ENCODE results near the gene MAST3. TPM values are rescaled to one million over a fixed set of nuclear protein-coding genes. Genes with fewer than 3 reads are reported as not detected.

Gene MAST3
- total and polyA plus RNA-seq, 2 of the 13 experiments (the other 11 are each of a cell fraction or from before 2014, with no cell fraction given): 4.1 to 4.6 TPM

GRCh38 chr19:18051887-18052286 is 45.7 kb upstream of the MAST3 start:
- H3K4me3 ChIP-seq (replicated peaks in 1 of 3; ENCODE audit: insufficient read depth in 1 of 3, low read depth in 2 of 3, low read length in 3 of 3): no peak overlapping the region
- FAIRE-seq (no peak), ATAC-seq (no peak), DNase-seq (ENCODE audit: low spot score) (no peak)
- no TSS peak for BruUV-seq (replicated peaks)
- intact Hi-C loops (cut with micrococcal nuclease; ENCODE audit: unreplicated experiment): no loop called here
- no peak overlapping the region for H3K4me2 ChIP-seq (ENCODE audit: low read depth, low read length)
- no peak overlapping the region for H3K9ac ChIP-seq (ENCODE audit: insufficient read depth, low read depth, low read length)
- H2AFZ ChIP-seq (ENCODE audit: low read length): no peak overlapping the region
- no peaks in the 10 kb centered on the region for H3K36me3 ChIP-seq (replicated peaks in 1 of 2; ENCODE audit: control insufficient read depth in 1 of 2, insufficient read depth in 2 of 2, low read length in 2 of 2)
- ChIA-PET POLR2A (interaction anchor here (1.4 kb wide), 1 partner anchor 38 kb away, joined by 3 read pairs; no protein-coding TSS in a partner anchor), CTCF (ENCODE audit: low intra/inter-chr PET ratio, low total read pairs) (no interaction called here)
- WGBS (ENCODE audit: low lambda C conversion rate): 9% methylated on average over 22 of the region's 31 CpGs
- in situ Hi-C loops (cut with HindIII; ENCODE audit: extremely low pct_ligation_motif_present, low pct_unique_long_range_greater_than_20kb): loop anchor here (25.0 kb wide), 1 partner anchor 115 kb away; the partner anchor contains the start of gene CCDC124
- peaks cover 0 to 10% of the 10 kb centered on the region in 2 experiments; a peak in 3 of 5 replicates for H3K27me3 ChIP-seq (ENCODE audit: control insufficient read depth in 1 of 2, insufficient read depth in 2 of 2, low read length in 2 of 2)
- H4K20me1 ChIP-seq (ENCODE audit: insufficient read depth, low read length): no peaks in the 10 kb centered on the region
- H3K9me3 ChIP-seq (ENCODE audit: low read length): no peaks in the 10 kb centered on the region
- H3K4me1 ChIP-seq (ENCODE audit: insufficient read depth, low read length): peaks cover 7% of the 10 kb centered on the region; the same call in 1 of the 2 replicates
- H3K79me2 ChIP-seq (ENCODE audit: insufficient read depth, low read length): no peaks in the 10 kb centered on the region
- H3K27ac ChIP-seq (ENCODE audit: extremely low read length, insufficient read depth, low read length): no peak overlapping the region
- TF ChIP-seq ZNF446 (CRISPR knock-in tag; IDR thresholded peaks at IDR 0.05) (no peak), HES4 (CRISPR knock-in tag; IDR thresholded peaks at IDR 0.05; ENCODE audit: borderline replicate concordance) (no peak), KDM3A (CRISPR knock-in tag; IDR thresholded peaks at IDR 0.05; ENCODE audit: low read depth) (no peak), ZNF674 (CRISPR knock-in tag; IDR thresholded peaks at IDR 0.05; ENCODE audit: low read depth) (no peak), SCMH1 (CRISPR knock-in tag; IDR thresholded peaks at IDR 0.05; ENCODE audit: borderline replicate concordance) (no peak), HCFC1 (IDR thresholded peaks at IDR 0.05; ENCODE audit: low read depth, low read length) (no peak), POLR2A (IDR thresholded peaks at IDR 0.05; ENCODE audit: insufficient read depth in 1 of 2, low read depth in 2 of 2, low read length in 2 of 2) (no peak), SP5 (CRISPR knock-in tag; IDR thresholded peaks at IDR 0.05; ENCODE audit: borderline replicate concordance, low read depth) (no peak), GPN1 (CRISPR knock-in tag; IDR thresholded peaks at IDR 0.05; ENCODE audit: borderline replicate concordance) (no peak), ZNF121 (CRISPR knock-in tag; IDR thresholded peaks at IDR 0.05) (no peak), MXD3 (CRISPR knock-in tag; IDR thresholded peaks at IDR 0.05) (no peak)
- TF ChIP-seq, protein P1, sequence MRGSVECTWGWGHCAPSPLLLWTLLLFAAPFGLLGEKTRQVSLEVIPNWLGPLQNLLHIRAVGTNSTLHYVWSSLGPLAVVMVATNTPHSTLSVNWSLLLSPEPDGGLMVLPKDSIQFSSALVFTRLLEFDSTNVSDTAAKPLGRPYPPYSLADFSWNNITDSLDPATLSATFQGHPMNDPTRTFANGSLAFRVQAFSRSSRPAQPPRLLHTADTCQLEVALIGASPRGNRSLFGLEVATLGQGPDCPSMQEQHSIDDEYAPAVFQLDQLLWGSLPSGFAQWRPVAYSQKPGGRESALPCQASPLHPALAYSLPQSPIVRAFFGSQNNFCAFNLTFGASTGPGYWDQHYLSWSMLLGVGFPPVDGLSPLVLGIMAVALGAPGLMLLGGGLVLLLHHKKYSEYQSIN (CRISPR knock-in tag; IDR thresholded peaks at IDR 0.05; ENCODE audit: borderline replicate concordance): no peak
- TF ChIP-seq, protein P2, sequence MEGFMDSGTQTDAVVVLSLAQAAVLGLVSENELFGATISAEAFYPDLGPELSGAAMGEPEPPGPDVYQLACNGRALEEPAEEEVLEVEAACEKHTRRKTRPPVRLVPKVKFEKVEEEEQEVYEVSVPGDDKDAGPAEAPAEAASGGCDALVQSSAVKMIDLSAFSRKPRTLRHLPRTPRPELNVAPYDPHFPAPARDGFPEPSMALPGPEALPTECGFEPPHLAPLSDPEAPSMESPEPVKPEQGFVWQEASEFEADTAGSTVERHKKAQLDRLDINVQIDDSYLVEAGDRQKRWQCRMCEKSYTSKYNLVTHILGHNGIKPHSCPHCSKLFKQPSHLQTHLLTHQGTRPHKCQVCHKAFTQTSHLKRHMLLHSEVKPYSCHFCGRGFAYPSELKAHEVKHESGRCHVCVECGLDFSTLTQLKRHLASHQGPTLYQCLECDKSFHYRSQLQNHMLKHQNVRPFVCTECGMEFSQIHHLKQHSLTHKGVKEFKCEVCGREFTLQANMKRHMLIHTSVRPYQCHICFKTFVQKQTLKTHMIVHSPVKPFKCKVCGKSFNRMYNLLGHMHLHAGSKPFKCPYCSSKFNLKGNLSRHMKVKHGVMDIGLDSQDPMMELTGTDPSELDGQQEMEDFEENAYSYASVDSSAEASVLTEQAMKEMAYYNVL (CRISPR knock-in tag; IDR thresholded peaks at IDR 0.05; ENCODE audit: borderline replicate concordance): no peak
- TF ChIP-seq, protein P3, sequence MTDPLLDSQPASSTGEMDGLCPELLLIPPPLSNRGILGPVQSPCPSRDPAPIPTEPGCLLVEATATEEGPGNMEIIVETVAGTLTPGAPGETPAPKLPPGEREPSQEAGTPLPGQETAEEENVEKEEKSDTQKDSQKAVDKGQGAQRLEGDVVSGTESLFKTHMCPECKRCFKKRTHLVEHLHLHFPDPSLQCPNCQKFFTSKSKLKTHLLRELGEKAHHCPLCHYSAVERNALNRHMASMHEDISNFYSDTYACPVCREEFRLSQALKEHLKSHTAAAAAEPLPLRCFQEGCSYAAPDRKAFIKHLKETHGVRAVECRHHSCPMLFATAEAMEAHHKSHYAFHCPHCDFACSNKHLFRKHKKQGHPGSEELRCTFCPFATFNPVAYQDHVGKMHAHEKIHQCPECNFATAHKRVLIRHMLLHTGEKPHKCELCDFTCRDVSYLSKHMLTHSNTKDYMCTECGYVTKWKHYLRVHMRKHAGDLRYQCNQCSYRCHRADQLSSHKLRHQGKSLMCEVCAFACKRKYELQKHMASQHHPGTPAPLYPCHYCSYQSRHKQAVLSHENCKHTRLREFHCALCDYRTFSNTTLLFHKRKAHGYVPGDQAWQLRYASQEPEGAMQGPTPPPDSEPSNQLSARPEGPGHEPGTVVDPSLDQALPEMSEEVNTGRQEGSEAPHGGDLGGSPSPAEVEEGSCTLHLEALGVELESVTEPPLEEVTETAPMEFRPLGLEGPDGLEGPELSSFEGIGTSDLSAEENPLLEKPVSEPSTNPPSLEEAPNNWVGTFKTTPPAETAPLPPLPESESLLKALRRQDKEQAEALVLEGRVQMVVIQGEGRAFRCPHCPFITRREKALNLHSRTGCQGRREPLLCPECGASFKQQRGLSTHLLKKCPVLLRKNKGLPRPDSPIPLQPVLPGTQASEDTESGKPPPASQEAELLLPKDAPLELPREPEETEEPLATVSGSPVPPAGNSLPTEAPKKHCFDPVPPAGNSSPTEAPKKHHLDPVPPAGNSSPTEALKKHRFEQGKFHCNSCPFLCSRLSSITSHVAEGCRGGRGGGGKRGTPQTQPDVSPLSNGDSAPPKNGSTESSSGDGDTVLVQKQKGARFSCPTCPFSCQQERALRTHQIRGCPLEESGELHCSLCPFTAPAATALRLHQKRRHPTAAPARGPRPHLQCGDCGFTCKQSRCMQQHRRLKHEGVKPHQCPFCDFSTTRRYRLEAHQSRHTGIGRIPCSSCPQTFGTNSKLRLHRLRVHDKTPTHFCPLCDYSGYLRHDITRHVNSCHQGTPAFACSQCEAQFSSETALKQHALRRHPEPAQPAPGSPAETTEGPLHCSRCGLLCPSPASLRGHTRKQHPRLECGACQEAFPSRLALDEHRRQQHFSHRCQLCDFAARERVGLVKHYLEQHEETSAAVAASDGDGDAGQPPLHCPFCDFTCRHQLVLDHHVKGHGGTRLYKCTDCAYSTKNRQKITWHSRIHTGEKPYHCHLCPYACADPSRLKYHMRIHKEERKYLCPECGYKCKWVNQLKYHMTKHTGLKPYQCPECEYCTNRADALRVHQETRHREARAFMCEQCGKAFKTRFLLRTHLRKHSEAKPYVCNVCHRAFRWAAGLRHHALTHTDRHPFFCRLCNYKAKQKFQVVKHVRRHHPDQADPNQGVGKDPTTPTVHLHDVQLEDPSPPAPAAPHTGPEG (CRISPR knock-in tag; IDR thresholded peaks at IDR 0.05): no peak

Measured in HepG2 (cell line).